Measurements from ENCODE around the gene GAPDH. TPM values are rescaled to one million over a fixed set of nuclear protein-coding genes. Genes with fewer than 3 reads are reported as not detected.

The GAPDH gene
- total RNA-seq, 1 donor from 2014 or later, result 2,297 TPM

GRCh38 chr12:6530576-6531260, 3.6 kb upstream of the GAPDH start:
- H3K27ac ChIP-seq, result no peak overlapping the region
- no peak overlapping the region for H3K4me3 ChIP-seq
- no peak for DNase-seq (ENCODE audit: extremely low spot score in 2 of 2)
- TF ChIP-seq CTCF (IDR thresholded peaks at IDR 0.05), result no peak
- no peak for TF ChIP-seq POLR2A (IDR thresholded peaks at IDR 0.05)
- no peak for TF ChIP-seq POLR2AphosphoS5 (IDR thresholded peaks at IDR 0.05; ENCODE audit: insufficient read depth in 1 of 2, low read depth in 1 of 2)
- H3K9me3 ChIP-seq, result no peaks in the 10 kb centered on the region
- H3K27me3 ChIP-seq, result no peaks in the 10 kb centered on the region
- intact Hi-C loops (cut with DNase I), result loop anchor here (5.0 kb wide), 2 partner anchors 38 to 193 kb away; partner anchors contain the start of genes MRPL51 and NCAPD2
- H3K36me3 ChIP-seq, result peaks cover 2 to 57% of the 10 kb centered on the region in 2 donors
- H3K4me1 ChIP-seq, result peaks cover 28% of the 10 kb centered on the region

- TF ChIP-seq POLR2AphosphoS5 (IDR thresholded peaks at IDR 0.05; ENCODE audit: insufficient read depth in 1 of 2, low read depth in 1 of 2) (peak in 1 of 2 donors; percentile 66), POLR2A (IDR thresholded peaks at IDR 0.05) (no peak), CTCF (IDR thresholded peaks at IDR 0.05) (no peak)
- intact Hi-C loops (cut with DNase I), result loop anchor here (5.0 kb wide), 2 partner anchors 40 to 195 kb away; partner anchors contain the start of genes MRPL51 and NCAPD2
- peaks cover 2 to 56% of the 10 kb centered on the region in 2 donors for H3K36me3 ChIP-seq
- H3K4me1 ChIP-seq, result peaks cover 44% of the 10 kb centered on the region
- peak overlapping the region; percentile 87 for H3K27ac ChIP-seq
- peak in 1 of 2 donors; percentile 89 for DNase-seq (ENCODE audit: extremely low spot score in 2 of 2)
- H3K4me3 ChIP-seq, result peak overlapping the region; percentile 65 to 96
- no peaks in the 10 kb centered on the region for H3K9me3 ChIP-seq
- H3K27me3 ChIP-seq, result no peaks in the 10 kb centered on the region
Measured at GRCh38 chr12:6532051-6532926, 2.0 kb upstream of the GAPDH start.

DNA sequence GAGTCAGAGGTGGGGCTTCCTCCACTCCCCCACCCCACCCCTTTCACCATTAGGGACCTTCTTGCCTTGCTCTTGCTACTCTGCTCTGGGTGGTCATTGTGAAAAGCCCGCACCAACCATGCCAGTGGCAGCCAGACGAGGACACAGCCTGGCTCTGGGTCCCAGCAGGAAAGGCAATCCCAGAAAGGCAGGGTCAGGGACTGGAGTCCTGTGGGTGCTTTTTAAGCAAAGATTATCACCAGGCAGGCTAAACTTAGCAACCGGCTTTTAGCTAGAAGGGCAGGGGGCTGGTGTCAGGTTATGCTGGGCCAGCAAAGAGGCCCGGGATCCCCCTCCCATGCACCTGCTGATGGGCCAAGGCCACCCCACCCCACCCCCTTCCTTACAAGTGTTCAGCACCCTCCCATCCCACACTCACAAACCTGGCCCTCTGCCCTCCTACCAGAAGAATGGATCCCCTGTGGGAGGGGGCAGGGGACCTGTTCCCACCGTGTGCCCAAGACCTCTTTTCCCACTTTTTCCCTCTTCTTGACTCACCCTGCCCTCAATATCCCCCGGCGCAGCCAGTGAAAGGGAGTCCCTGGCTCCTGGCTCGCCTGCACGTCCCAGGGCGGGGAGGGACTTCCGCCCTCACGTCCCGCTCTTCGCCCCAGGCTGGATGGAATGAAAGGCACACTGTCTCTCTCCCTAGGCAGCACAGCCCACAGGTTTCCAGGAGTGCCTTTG, 1.2 kb upstream of the GAPDH start:
- H3K27me3 ChIP-seq, result no peaks in the 10 kb centered on the region
- TF ChIP-seq POLR2A (IDR thresholded peaks at IDR 0.05) (no peak), POLR2AphosphoS5 (IDR thresholded peaks at IDR 0.05; ENCODE audit: insufficient read depth in 1 of 2, low read depth in 1 of 2) (peak in 1 of 2 donors; percentile 8)
- intact Hi-C loops (cut with DNase I), result loop anchor here (5.0 kb wide), 2 partner anchors 41 to 196 kb away; partner anchors contain the start of genes MRPL51 and NCAPD2
- peak overlapping the region; percentile 65 to 96 for H3K4me3 ChIP-seq
- H3K9me3 ChIP-seq, result no peaks in the 10 kb centered on the region
- peaks cover 2 to 56% of the 10 kb centered on the region in 2 donors for H3K36me3 ChIP-seq
- peaks cover 49% of the 10 kb centered on the region for H3K4me1 ChIP-seq
- H3K27ac ChIP-seq, result peak overlapping the region; percentile 87
- DNase-seq (ENCODE audit: extremely low spot score in 2 of 2), result no peak

GRCh38 chr12:6533653-6533922, 729 bp upstream of the GAPDH start:
- peak overlapping the region; percentile 87 for H3K27ac ChIP-seq
- TF ChIP-seq CTCF (IDR thresholded peaks at IDR 0.05), result no peak

GRCh38 chr12:6534695-6534944, 303 bp downstream of the GAPDH start:
- TF ChIP-seq CTCF (IDR thresholded peaks at IDR 0.05), result no peak
- TF ChIP-seq POLR2A (IDR thresholded peaks at IDR 0.05), result no peak
- no peak for TF ChIP-seq POLR2AphosphoS5 (IDR thresholded peaks at IDR 0.05; ENCODE audit: insufficient read depth in 1 of 2, low read depth in 1 of 2)
- Histone ChIP-seq H3K27ac (peak overlapping the region; percentile 87), H3K4me1 (peaks cover 52% of the 10 kb centered on the region), H3K9me3 (no peaks in the 10 kb centered on the region), H3K36me3 (peaks cover 2 to 50% of the 10 kb centered on the region in 2 donors), H3K27me3 (no peaks in the 10 kb centered on the region), H3K4me3 (peak overlapping the region; percentile 65 to 96)
- intact Hi-C loops (cut with DNase I), result loop anchor here (5.0 kb wide), 2 partner anchors 42 to 197 kb away; partner anchors contain the start of genes MRPL51 and NCAPD2
- DNase-seq (ENCODE audit: extremely low spot score in 2 of 2), result peak in 1 of 2 donors; percentile 89

More at GRCh38 chr12:6533653-6533922, 729 bp upstream of the GAPDH start:
- H3K36me3 ChIP-seq, result peaks cover 2 to 56% of the 10 kb centered on the region in 2 donors
- H3K9me3 ChIP-seq, result no peaks in the 10 kb centered on the region
- no peaks in the 10 kb centered on the region for H3K27me3 ChIP-seq
- peaks cover 49% of the 10 kb centered on the region for H3K4me1 ChIP-seq
- H3K4me3 ChIP-seq, result peak overlapping the region; percentile 65 to 96
- peak in 1 of 2 donors; percentile 92 for DNase-seq (ENCODE audit: extremely low spot score in 2 of 2)
- intact Hi-C loops (cut with DNase I), result loop anchor here (5.0 kb wide), 2 partner anchors 41 to 196 kb away; partner anchors contain the start of genes MRPL51 and NCAPD2
